Stimulated activated CD4-positive, alpha-beta T cell treated with anti-CD3 and anti-CD28 coated beads, TNF-alpha, amount 100 ng/mL, for 48 hours (primary cell): ENCODE measurements around the gene SIRT2.
"Not testable (repeated sequence)": the region's sequence is repeated elsewhere in the genome, so short reads cannot be mapped to it uniquely, and the experiment has no call there.

Experiments
- DNase-seq, 3 donors: peaks; one replicate each; pipeline ENCODE4 v3.0.0-alpha.2; 2020; ENCODE audit warnings: low read depth in 3 of 3

SIRT2 gene

GRCh38 chr19:38899447-38900201 is at the start of gene SIRT2, which contains the start of gene NFKBIB:
TSS of gene SIRT2 (minus strand) at chr19:38899618. CDS start at chr19:38899521, 97 bp downstream.
TSS of gene NFKBIB (plus strand) at chr19:38899969. CDS start at chr19:38900033, 64 bp downstream.
- DNase-seq, result peak; percentile 98 to 100 (median 99)

GRCh38 chr19:38946229-38947010 is 47.0 kb upstream of the SIRT2 start:
- DNase-seq, result no peak

GRCh38 chr19:38945562-38946228 is 46.3 kb upstream of the SIRT2 start:
- DNase-seq, result no peak

GRCh38 chr19:38944981-38945506 is 45.6 kb upstream of the SIRT2 start:
- no peak for DNase-seq

- no peak for DNase-seq
Measured at GRCh38 chr19:38942471-38943181, 43.2 kb upstream of the SIRT2 start.

- DNase-seq, result no peak
Measured at GRCh38 chr19:38941979-38942378, 42.6 kb upstream of the SIRT2 start.

- DNase-seq, result not testable (repeated sequence)
Measured at GRCh38 chr19:38941466-38941865, 42.0 kb upstream of the SIRT2 start.

GRCh38 chr19:38939957-38940356 is 40.5 kb upstream of the SIRT2 start:
- no peak for DNase-seq

GRCh38 chr19:38933544-38933943 is 34.1 kb upstream of the SIRT2 start:
- no peak for DNase-seq

- DNase-seq, result peak in 2 of 3 donors; percentile 17 to 28
Measured at GRCh38 chr19:38932425-38933179, 33.2 kb upstream of the SIRT2 start.

GRCh38 chr19:38931521-38931793 is 32.0 kb upstream of the SIRT2 start:
- DNase-seq, result no peak

GRCh38 chr19:38930776-38931520 is 31.5 kb upstream of the SIRT2 start, which contains the start of gene MRPS12:
TSS of gene MRPS12 (plus strand) at chr19:38930944. CDS start at chr19:38931295, 351 bp downstream.
- DNase-seq, result peak; percentile 96 to 98 (median 97)

GRCh38 chr19:38929929-38930775 is 30.7 kb upstream of the SIRT2 start, which contains the start of gene SARS2:
TSS of gene SARS2 (minus strand) at chr19:38930763. CDS start at chr19:38930736, 27 bp downstream.
- peak; percentile 81 to 84 (median 82) for DNase-seq

GRCh38 chr19:38928391-38929001 is 29.1 kb upstream of the SIRT2 start:
- no peak for DNase-seq

GRCh38 chr19:38924388-38924787 is 25.0 kb upstream of the SIRT2 start:
- DNase-seq, result no peak

- no peak for DNase-seq
Measured at GRCh38 chr19:38922482-38922881, 23.1 kb upstream of the SIRT2 start.

GRCh38 chr19:38921420-38922274 is 22.2 kb upstream of the SIRT2 start:
- DNase-seq, result no peak
